Liver (tissue), 3 donors: ENCODE data around the gene IRF6.

ENCODE experiments used
- EGR1 ChIP-seq, 2 donors: IDR thresholded peaks; 2 replicates each; pipeline ENCODE4 v1.6.1; 2016 to 2018; ENCODE audit warnings: antibody characterized with exemption in 2 of 2, low read depth in 2 of 2
- FOXA1 ChIP-seq: IDR thresholded peaks from 2 replicates; pipeline ENCODE4 v1.6.1; 2016; ENCODE audit warnings: antibody characterized with exemption
- HNF4G ChIP-seq: IDR thresholded peaks from 2 replicates; pipeline ENCODE4 v1.6.1; 2016; ENCODE audit warnings: antibody characterized with exemption
- JUND ChIP-seq, 2 donors: IDR thresholded peaks; 2 replicates each; pipeline ENCODE4 v1.6.1; 2016; ENCODE audit warnings: antibody characterized with exemption in 2 of 2
- RAD21 ChIP-seq, 2 donors: IDR thresholded peaks; 2 replicates each; pipeline ENCODE4 v1.6.1; 2016; ENCODE audit warnings: antibody characterized with exemption in 2 of 2, mild to moderate bottlenecking in 2 of 2
- SP1 ChIP-seq: IDR thresholded peaks from 2 replicates; pipeline ENCODE4 v1.6.1; 2018; ENCODE audit warnings: antibody characterized with exemption, mild to moderate bottlenecking
- TAF1 ChIP-seq: conservative IDR thresholded peaks from 2 replicates; pipeline ENCODE4 v1.6.1; 2016; ENCODE audit warnings: antibody characterized with exemption, mild to moderate bottlenecking
- YY1 ChIP-seq: IDR thresholded peaks from 2 replicates; pipeline ENCODE4 v1.6.1; 2016; ENCODE audit warnings: antibody characterized with exemption, mild to moderate bottlenecking
- TF ChIP-seq, protein P1 (sequence below): IDR thresholded peaks from 2 replicates; pipeline ENCODE4 v1.6.1; 2016; ENCODE audit warnings: antibody characterized with exemption, mild to moderate bottlenecking
- TF ChIP-seq, protein P2 (sequence below): fragments of 150-350 bp; IDR thresholded peaks from 2 replicates; pipeline ENCODE4 v1.5.1; 2017; ENCODE audit warnings: improper control_type of control experiment, low read depth, low read length; ENCODE audit not compliant: missing input control
- TF ChIP-seq, protein P3 (sequence below): IDR thresholded peaks from 2 replicates; pipeline ENCODE4 v1.6.1; 2016; ENCODE audit warnings: antibody characterized with exemption
- donor health status: healthy.
- donor health status: healthy.

- TF ChIP-seq, protein P1, sequence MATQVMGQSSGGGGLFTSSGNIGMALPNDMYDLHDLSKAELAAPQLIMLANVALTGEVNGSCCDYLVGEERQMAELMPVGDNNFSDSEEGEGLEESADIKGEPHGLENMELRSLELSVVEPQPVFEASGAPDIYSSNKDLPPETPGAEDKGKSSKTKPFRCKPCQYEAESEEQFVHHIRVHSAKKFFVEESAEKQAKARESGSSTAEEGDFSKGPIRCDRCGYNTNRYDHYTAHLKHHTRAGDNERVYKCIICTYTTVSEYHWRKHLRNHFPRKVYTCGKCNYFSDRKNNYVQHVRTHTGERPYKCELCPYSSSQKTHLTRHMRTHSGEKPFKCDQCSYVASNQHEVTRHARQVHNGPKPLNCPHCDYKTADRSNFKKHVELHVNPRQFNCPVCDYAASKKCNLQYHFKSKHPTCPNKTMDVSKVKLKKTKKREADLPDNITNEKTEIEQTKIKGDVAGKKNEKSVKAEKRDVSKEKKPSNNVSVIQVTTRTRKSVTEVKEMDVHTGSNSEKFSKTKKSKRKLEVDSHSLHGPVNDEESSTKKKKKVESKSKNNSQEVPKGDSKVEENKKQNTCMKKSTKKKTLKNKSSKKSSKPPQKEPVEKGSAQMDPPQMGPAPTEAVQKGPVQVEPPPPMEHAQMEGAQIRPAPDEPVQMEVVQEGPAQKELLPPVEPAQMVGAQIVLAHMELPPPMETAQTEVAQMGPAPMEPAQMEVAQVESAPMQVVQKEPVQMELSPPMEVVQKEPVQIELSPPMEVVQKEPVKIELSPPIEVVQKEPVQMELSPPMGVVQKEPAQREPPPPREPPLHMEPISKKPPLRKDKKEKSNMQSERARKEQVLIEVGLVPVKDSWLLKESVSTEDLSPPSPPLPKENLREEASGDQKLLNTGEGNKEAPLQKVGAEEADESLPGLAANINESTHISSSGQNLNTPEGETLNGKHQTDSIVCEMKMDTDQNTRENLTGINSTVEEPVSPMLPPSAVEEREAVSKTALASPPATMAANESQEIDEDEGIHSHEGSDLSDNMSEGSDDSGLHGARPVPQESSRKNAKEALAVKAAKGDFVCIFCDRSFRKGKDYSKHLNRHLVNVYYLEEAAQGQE: no peak
- TF ChIP-seq, protein P2, sequence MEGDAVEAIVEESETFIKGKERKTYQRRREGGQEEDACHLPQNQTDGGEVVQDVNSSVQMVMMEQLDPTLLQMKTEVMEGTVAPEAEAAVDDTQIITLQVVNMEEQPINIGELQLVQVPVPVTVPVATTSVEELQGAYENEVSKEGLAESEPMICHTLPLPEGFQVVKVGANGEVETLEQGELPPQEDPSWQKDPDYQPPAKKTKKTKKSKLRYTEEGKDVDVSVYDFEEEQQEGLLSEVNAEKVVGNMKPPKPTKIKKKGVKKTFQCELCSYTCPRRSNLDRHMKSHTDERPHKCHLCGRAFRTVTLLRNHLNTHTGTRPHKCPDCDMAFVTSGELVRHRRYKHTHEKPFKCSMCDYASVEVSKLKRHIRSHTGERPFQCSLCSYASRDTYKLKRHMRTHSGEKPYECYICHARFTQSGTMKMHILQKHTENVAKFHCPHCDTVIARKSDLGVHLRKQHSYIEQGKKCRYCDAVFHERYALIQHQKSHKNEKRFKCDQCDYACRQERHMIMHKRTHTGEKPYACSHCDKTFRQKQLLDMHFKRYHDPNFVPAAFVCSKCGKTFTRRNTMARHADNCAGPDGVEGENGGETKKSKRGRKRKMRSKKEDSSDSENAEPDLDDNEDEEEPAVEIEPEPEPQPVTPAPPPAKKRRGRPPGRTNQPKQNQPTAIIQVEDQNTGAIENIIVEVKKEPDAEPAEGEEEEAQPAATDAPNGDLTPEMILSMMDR: no peak
- TF ChIP-seq TAF1 (no peak), SP1 (no peak), YY1 (no peak), JUND (IDR thresholded peaks at IDR 0.05) (no peak), EGR1 (IDR thresholded peaks at IDR 0.05; ENCODE audit: low read depth in 2 of 2) (no peak), HNF4G (no peak), RAD21 (IDR thresholded peaks at IDR 0.05) (no peak), FOXA1 (no peak)
- TF ChIP-seq, protein P3, sequence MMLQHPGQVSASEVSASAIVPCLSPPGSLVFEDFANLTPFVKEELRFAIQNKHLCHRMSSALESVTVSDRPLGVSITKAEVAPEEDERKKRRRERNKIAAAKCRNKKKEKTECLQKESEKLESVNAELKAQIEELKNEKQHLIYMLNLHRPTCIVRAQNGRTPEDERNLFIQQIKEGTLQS: no peak
These were observed 49.9 kb downstream of the IRF6 start, which contains the start of gene TRAF3IP3 for GRCh38 chr1:209755926-209756614.
